Measurements from ENCODE around the gene ERLEC1.
"Not testable (repeated sequence)": the region's sequence is repeated elsewhere in the genome, so short reads cannot be mapped to it uniquely, and the experiment has no call there.

The ERLEC1 gene

GRCh38 chr2:53842891-53843290 lies 56.0 kb downstream of the ERLEC1 start:
- DNase-seq, result no peak

- no peak for DNase-seq
Measured at GRCh38 chr2:53843595-53843994, 56.8 kb downstream of the ERLEC1 start.

- DNase-seq, result no peak
Measured at GRCh38 chr2:53848062-53848461, 61.2 kb downstream of the ERLEC1 start.

GRCh38 chr2:53851052-53851757 lies 64.4 kb downstream of the ERLEC1 start:
- not testable (repeated sequence) for DNase-seq

GRCh38 chr2:53852532-53852931 lies 65.7 kb downstream of the ERLEC1 start:
- no peak for DNase-seq

GRCh38 chr2:53854678-53855077 lies 67.8 kb downstream of the ERLEC1 start:
- no peak for DNase-seq

- DNase-seq, result no peak
Measured at GRCh38 chr2:53856272-53856671, 69.4 kb downstream of the ERLEC1 start.

- no peak for DNase-seq
Measured at GRCh38 chr2:53859206-53860181, 72.7 kb downstream of the ERLEC1 start, which contains the start of gene GPR75. Gene GPR75, minus strand, starts transcription at chr2:53859967. Its CDS starts 5,211 bp downstream, at chr2:53854756.

- no peak for DNase-seq
Measured at GRCh38 chr2:53861824-53862223, 75.0 kb downstream of the ERLEC1 start.

- DNase-seq, result no peak
Measured at GRCh38 chr2:53863538-53864227, 76.8 kb downstream of the ERLEC1 start.

- no peak for DNase-seq
Measured at GRCh38 chr2:53865264-53865663, 78.4 kb downstream of the ERLEC1 start.

- no peak for DNase-seq
Measured at GRCh38 chr2:53865962-53866361, 79.1 kb downstream of the ERLEC1 start.

GRCh38 chr2:53867169-53867568 lies 80.3 kb downstream of the ERLEC1 start:
- no peak for DNase-seq

- no peak for DNase-seq
Measured at GRCh38 chr2:53867773-53868172, 80.9 kb downstream of the ERLEC1 start.

Data from CD4-positive, alpha-beta T cell treated with Interleukin-17A for 1 hour (primary cell).